Measurements from ENCODE around the gene KDM8.
"Not testable (repeated sequence)": the region's sequence is repeated elsewhere in the genome, so short reads cannot be mapped to it uniquely, and the experiment has no call there.

KDM8 gene

GRCh38 chr16:27193300-27193990 lies 9.9 kb upstream of the KDM8 start:
- no peak for DNase-seq

DNA sequence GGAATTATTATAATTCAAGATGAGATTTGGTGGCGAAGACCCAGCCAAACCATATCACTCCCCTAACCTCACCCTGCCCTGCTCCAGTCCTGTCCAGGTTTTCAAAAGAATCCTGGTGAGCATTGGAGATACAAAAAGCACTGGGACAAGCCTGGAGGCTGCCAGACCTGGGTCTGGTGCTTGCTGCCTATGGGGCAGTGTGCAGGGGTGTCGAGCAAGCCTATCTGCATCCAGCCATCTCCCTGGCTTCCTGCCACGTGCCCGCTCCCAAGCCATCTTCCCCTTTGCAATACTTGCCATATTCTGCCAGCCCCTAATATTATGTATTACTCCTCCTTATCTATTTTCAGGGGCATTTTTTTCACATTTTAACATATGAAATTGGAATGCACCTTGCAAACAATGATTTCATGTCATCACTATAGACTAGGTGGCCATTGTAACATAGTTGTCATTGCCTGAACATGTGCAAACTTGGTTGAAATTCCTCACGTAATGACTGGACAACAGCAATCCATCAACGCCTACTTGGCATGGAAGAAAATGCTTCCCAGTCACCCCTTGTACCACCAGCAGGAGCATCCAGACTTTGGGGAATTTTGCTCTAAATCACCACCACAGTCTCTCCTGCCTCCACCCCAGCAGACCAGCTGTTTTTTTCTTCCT lies 8.1 kb upstream of the KDM8 start:
- no peak for DNase-seq

GRCh38 chr16:27195941-27196595 lies 7.3 kb upstream of the KDM8 start:
- DNase-seq, result no peak

GRCh38 chr16:27197004-27197403 lies 6.3 kb upstream of the KDM8 start:
- DNase-seq, result no peak

- DNase-seq, result no peak
These were observed 4.7 kb upstream of the KDM8 start for GRCh38 chr16:27198451-27199234.

DNA sequence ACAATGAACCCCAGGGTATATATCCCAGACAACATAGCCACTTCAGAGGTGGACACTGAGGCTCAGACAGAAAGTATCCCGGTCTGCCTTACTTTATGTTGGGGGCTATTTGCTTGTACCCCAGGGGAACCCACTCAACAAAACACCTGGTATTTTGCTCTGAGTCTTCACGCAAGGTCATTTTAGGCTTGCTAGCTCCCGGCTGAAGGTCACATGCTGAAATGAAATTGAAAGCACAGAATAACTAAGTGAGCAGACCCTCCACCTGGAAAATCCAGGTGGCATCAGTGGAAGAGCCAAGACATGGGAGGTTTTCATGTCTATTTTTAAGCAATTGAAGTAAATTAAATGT lies 4.1 kb upstream of the KDM8 start:
- no peak for DNase-seq

- DNase-seq, result no peak
These were observed 3.6 kb upstream of the KDM8 start for GRCh38 chr16:27199736-27200135.

- not testable (repeated sequence) for DNase-seq
These were observed 2.4 kb upstream of the KDM8 start for GRCh38 chr16:27200914-27201313.

DNA sequence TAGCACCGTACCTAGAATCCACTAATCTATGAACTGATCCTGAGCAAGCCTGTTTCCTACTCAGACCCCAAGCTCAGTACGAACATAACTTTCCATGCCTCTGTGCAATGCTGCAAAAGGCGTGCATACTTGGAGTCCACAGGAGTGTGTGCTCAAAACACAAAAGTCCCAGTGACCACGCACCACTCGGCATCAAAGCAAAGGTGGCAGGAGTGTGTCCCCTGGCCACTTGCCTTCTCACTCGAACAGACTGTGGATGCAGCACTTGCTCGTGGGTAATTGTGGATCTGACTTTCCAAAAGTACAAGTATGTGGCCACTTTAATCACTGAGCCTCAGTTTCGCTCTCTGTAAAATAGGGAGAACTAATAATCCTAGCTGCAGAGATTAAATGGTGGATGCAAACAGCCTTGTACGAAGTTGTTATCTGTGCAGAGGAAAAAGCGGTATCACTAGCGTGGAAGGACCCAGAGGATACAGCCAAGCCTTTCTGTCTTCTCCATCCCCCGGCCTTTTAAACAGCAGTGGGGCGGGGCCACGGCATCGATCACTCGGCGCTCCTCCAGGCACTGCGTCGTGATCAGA lies 311 bp upstream of the KDM8 start:
- DNase-seq, result peak in 1 of 2 experiments; percentile 86

GRCh38 chr16:27204312-27204915 lies 1.1 kb downstream of the KDM8 start:
- DNase-seq, result no peak

- no peak for DNase-seq
These were observed 2.2 kb downstream of the KDM8 start for GRCh38 chr16:27205423-27206065.

DNA sequence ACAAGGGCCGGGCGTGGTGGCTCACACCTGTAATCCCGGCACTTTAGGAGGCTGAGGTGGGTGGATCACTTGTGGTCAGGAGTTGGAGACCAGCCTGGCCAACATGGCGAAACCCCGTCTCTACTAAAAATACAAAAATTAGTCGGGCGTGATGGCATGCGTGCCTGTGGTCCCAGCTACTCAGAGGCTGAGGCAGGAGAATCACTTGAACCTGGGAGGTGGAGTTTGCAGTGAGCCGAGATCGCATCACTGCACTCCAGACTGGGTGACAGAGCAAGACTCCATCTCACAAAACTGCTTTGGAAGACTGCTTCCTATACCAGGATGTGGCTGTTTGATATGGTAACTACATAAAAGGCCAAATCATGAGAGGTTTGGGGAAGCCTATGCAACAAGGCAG lies 3.8 kb downstream of the KDM8 start:
- not testable (repeated sequence) for DNase-seq

DNA sequence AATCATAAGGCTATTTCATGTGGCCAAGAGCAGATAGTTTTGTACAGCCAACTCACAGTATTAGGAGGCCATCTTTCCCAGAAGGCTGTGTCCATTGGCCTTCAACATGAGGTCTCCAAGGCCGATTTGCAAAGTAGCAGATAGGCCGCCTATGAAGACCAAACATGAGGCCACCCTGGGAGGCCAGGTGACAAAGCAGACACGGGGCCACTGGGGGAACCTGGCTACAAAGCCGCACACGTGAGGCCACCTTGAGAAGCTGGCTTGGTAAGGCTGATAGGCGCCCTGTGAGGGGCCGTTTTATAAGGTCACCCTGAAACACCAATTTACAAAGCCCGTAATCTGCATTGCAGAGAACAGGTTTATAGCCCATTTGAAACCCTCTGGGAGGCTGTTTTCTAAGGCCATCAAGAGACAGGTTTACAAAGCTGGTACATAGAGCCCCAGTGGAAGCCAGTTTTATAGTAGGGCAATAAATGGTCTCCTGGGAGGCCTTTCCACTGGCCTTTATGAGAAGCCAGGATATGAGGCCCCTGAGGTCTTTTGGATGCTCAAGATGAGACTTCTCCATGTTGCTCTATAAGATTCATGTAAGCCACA lies 4.9 kb downstream of the KDM8 start:
- no peak for DNase-seq

DNA sequence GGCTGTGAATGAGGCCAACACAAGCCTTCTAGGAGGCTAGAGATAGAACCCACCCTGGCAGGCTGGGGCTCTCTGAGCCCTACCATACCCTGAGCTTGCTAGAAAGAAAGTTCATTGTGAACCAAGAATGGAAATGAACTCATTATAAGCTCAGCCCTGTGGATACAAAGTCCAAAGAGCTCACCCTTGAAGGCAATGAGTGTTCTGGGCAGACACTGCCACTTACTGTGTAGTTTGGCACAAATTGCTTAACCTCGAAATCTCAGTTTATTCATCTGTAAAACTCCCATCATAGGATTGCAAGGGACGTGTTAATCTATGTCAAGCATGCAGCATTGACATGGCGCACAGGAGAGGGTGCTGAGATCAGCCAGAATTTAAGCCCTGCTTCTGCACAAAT lies 5.5 kb downstream of the KDM8 start:
- no peak for DNase-seq

DNA sequence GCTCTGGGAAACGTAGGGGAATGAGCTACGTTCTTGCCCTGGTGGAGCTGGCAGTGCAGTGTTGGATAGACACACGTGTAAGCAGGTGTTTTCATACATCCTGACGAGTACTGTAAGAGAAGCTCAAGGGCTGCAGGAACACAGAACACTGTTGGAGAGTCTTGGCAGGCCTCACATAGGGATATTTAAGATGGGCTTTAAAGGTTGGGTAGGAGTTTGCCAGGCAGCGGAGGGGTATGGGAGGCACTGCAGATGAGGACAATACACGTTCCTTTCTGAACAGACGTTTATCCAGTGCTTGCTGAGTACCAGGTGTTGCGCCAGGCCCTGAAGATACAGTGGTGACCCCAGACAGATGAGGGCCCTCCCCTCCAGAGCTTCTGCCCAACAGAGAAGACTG lies 6.3 kb downstream of the KDM8 start:
- DNase-seq, result no peak

- no peak for DNase-seq
These were observed 6.8 kb downstream of the KDM8 start for GRCh38 chr16:27210174-27210573.

DNA sequence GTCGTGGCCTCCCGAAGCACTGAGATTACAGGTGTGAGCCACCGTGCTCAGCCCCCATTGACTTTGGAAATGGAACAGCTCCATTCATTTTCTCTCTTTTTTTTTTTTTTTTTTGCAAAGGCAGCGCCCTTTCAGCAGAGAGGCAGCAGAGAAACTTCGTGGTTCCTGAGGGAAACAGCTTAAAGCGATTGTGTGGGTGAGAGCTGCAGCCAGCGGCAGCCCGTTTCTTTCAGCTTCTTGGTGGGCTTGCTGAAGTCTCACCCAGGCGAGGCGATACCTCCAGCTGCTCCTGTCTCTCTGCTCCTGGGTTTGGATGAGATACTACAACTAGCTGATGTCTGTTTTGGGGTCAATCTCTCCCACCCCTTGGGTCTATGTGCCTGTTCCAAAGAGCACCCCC lies 7.7 kb downstream of the KDM8 start:
- DNase-seq, result no peak

- peak; percentile 31 to 60 for DNase-seq
These were observed 11.0 kb downstream of the KDM8 start for GRCh38 chr16:27214084-27214961.

DNA sequence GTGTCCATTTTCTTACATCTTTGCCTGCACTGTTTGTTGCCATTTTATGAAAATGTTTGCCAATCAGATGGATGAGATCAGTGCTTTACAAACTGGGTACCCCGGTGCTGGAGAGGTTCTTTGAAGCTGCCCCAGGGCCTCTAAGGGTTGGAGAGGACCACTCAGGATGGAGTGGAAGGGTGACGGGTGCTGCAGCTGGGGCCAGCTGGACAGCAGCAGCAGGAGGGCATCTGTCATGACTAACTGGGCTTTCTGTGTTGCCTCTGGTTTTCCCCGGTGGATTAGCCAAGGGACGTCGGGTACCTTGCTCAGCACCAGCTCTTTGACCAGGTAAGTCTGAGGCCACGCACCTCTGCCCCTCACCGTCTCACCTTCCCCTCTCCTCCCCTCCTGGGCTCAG lies 12.3 kb downstream of the KDM8 start:
- DNase-seq, result no peak

DNA sequence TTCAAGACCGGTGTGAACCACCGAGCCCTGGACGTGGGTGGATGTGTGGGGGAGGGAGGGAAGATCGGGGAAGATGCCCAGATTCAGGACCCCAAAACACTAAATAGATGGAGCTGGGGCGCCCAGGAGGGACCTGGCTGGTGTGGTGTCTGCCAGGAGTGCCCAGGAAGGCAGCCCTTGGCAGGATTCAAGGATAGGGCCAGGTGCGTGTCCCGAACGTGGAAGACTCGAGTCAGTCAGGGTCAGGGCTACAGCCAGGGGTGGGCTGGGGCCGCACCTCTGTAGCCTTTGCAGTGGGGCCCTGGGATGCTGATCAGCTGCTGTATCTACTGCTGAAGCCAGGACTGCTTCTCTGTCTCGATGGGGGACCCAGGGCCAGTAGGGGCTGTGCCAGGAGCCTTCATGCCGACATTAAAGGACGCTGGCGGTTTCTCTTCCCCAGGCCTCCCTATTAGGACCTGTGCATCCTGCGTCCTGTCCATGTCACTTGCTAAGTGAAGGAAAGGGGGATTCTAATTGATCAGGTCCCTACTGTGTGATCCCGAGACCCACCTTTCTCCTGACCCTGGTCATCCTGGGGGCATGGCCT lies 13.1 kb downstream of the KDM8 start:
- DNase-seq, result no peak
